B cell (primary cell): Measurements from ENCODE around the gene THNSL1. TPM values are rescaled to one million over a fixed set of nuclear protein-coding genes. Genes with fewer than 3 reads are reported as not detected.
"Not testable (repeated sequence)": the region's sequence is repeated elsewhere in the genome, so short reads cannot be mapped to it uniquely, and the experiment has no call there.

Experiments
- ATAC-seq: fragments of 200-7000 bp; cut with Tn5 transposase; one replicate; pipeline ENCODE4 v1.10.0; 2021; ENCODE audit warnings: low read depth, mild to moderate bottlenecking, moderate number of reproducible peaks, moderate library complexity
- CTCF ChIA-PET: fragments of 350-600 bp; sonication (Branson Sonifier 250); formaldehyde crosslinking; loops from one replicate; lab custom pipeline; 2021; ENCODE audit warnings: antibody characterized with exemption, inconsistent platforms; lab: Charles Lee
- POLR2A ChIA-PET: fragments of 350-600 bp; sonication (Branson Sonifier 250); formaldehyde crosslinking; loops from one replicate; lab custom pipeline; 2021; ENCODE audit warnings: antibody characterized with exemption; lab: Charles Lee
- DNase-seq: peaks from one replicate; pipeline ENCODE4 v3.0.0; 2013
- H2AFZ ChIP-seq: 2 replicates; pipeline ENCODE4 v1.6.1; 2012; ENCODE audit warnings: mild to moderate bottlenecking, low read depth, low read length; ENCODE audit not compliant: insufficient read depth, poor library complexity, severe bottlenecking
- H3K27ac ChIP-seq, 2 donors: 1 replicate in 1 of 2; 2 replicates in 1 of 2; pipeline ENCODE4 v1.5.1; 2012 to 2013; ENCODE audit warnings: low read length in 2 of 2, mild to moderate bottlenecking in 2 of 2, moderate library complexity in 1 of 2
- H3K27me3 ChIP-seq, 4 experiments: fragments of 200-600 bp in 1 of 4; sonication (generic) in 1 of 4; replicated peaks in 1 of 4; 1 replicate in 2 of 4; 2 replicates in 2 of 4; pipeline versions ENCODE4 v1.6.1 to v1.7.0; 2013 to 2016; ENCODE audit warnings: low read length in 3 of 4, mild to moderate bottlenecking in 2 of 4, mixed read lengths in 1 of 4, moderate library complexity in 1 of 4; ENCODE audit not compliant: insufficient read depth in 4 of 4, control insufficient read depth in 3 of 4; ENCODE audit errors: control extremely low read depth in 1 of 4
- H3K36me3 ChIP-seq, 2 experiments: replicated peaks in 1 of 2; 1 replicate in 1 of 2; 2 replicates in 1 of 2; pipeline versions ENCODE4 v1.6.1 to v1.7.1; 2013; ENCODE audit warnings: low read length in 1 of 2; ENCODE audit not compliant: insufficient read depth in 2 of 2, control insufficient read depth in 1 of 2; ENCODE audit errors: control extremely low read depth in 1 of 2, extremely low read depth in 1 of 2
- H3K4me1 ChIP-seq, 2 donors: fragments of 200-600 bp in 1 of 2; sonication (generic) in 1 of 2; 1 replicate in 1 of 2; 2 replicates in 1 of 2; pipeline versions ENCODE4 v1.5.1 to v1.6.1; 2013 to 2017; ENCODE audit warnings: low read length in 2 of 2; ENCODE audit not compliant: control insufficient read depth in 2 of 2, insufficient read depth in 2 of 2
- H3K4me2 ChIP-seq: replicated peaks from 2 replicates; pipeline ENCODE3; 2012; ENCODE audit warnings: mild to moderate bottlenecking, low read depth, low read length; ENCODE audit not compliant: poor library complexity, severe bottlenecking
- H3K4me3 ChIP-seq, 5 experiments: fragments of 200-600 bp in 1 of 5; sonication (generic) in 1 of 5; 1 replicate in 3 of 5; 2 replicates in 2 of 5; pipeline versions ENCODE4 v1.5.1 to v1.7.0; 2011 to 2016; ENCODE audit warnings: low read length in 4 of 5, mild to moderate bottlenecking in 4 of 5, low read depth in 2 of 5, control low read depth in 1 of 5, moderate library complexity in 1 of 5; ENCODE audit not compliant: insufficient read depth in 1 of 5; ENCODE audit errors: control extremely low read depth in 1 of 5, extremely low read depth in 1 of 5
- H3K79me2 ChIP-seq: fragments of 200-600 bp; sonication (generic); one replicate; pipeline ENCODE4 v1.6.0; 2016; ENCODE audit warnings: low read length; ENCODE audit not compliant: control insufficient read depth, insufficient read depth
- H3K9ac ChIP-seq: fragments of 200-600 bp; sonication (generic); 2 replicates; pipeline ENCODE4 v1.6.1; 2017; ENCODE audit warnings: mild to moderate bottlenecking, low read length, moderate library complexity
- H3K9me3 ChIP-seq, 3 donors: one replicate each; pipeline versions ENCODE4 v1.6.1 to v1.7.1; 2013; ENCODE audit warnings: low read length in 2 of 3; ENCODE audit not compliant: control insufficient read depth in 2 of 3, insufficient read depth in 1 of 3; ENCODE audit errors: control extremely low read depth in 1 of 3
- H4K20me1 ChIP-seq: 2 replicates; pipeline ENCODE4 v1.6.0; 2012; ENCODE audit warnings: mild to moderate bottlenecking, low read length; ENCODE audit not compliant: insufficient read depth, control insufficient read depth, poor library complexity, severe bottlenecking
- H3K27ac Mint-ChIP-seq: one replicate; pipeline ENCODE4 v1.8.0; 2021; ENCODE audit warnings: mixed read lengths
- H3K27me3 Mint-ChIP-seq: one replicate; pipeline ENCODE4 v1.8.0; 2021; ENCODE audit warnings: mixed read lengths
- H3K4me1 Mint-ChIP-seq: one replicate; pipeline ENCODE4 v1.8.0; 2021; ENCODE audit warnings: mixed read lengths
- H3K4me3 Mint-ChIP-seq: one replicate; pipeline ENCODE4 v1.8.0; 2021; ENCODE audit warnings: mixed read lengths
- H3K9me3 Mint-ChIP-seq: one replicate; pipeline ENCODE4 v1.8.0; 2022; ENCODE audit warnings: mixed read lengths; ENCODE audit not compliant: insufficient read depth
- EZH2 ChIP-seq: IDR thresholded peaks from 2 replicates; pipeline ENCODE4 v1.6.1; 2012; ENCODE audit warnings: borderline replicate concordance, low read depth, mild to moderate bottlenecking, moderate library complexity, low read length; ENCODE audit not compliant: insufficient read depth, poor library complexity, severe bottlenecking
- WGBS: methylation state at CpG from one replicate; pipeline ENCODE4 v1.1.5; 2013; ENCODE audit warnings: missing lambda C conversion rate; ENCODE audit not compliant: insufficient coverage; 5-methylcytosine and 5-hydroxymethylcytosine counted together
- intact Hi-C: fragments of 100-400 bp; cut with micrococcal nuclease; formaldehyde crosslinking; loops from one replicate; pipeline ENCODE4 v1.10.0; 2022
- polyA plus RNA-seq: library from polyadenylated mRNA; depleted of rRNA; stranded (reverse); fragments of >200 nt; gene quantifications from 2 replicates; pipeline ENCODE4 v1.2.3, GENCODE V29; 2012
- total RNA-seq, 2 donors: library from RNA; stranded (reverse); fragments of 120-200 nt in 1 of 2; gene quantifications; 1 replicate in 1 of 2; 2 replicates in 1 of 2; pipeline versions ENCODE4 v1.2.3 to v1.2.4, GENCODE V29; 2013 to 2022
- TF ChIP-seq, protein P1 (sequence below): fragments of 200-600 bp; IDR thresholded peaks from one replicate; pipeline ENCODE4 v1.8.0; 2022; ENCODE audit warnings: antibody characterized with exemption, mild to moderate bottlenecking

THNSL1 gene
- total and polyA plus RNA-seq, 2 donors (not counting 1 experiment from before 2014, with no cell fraction given): 0.72 to 4.3 TPM

DNA sequence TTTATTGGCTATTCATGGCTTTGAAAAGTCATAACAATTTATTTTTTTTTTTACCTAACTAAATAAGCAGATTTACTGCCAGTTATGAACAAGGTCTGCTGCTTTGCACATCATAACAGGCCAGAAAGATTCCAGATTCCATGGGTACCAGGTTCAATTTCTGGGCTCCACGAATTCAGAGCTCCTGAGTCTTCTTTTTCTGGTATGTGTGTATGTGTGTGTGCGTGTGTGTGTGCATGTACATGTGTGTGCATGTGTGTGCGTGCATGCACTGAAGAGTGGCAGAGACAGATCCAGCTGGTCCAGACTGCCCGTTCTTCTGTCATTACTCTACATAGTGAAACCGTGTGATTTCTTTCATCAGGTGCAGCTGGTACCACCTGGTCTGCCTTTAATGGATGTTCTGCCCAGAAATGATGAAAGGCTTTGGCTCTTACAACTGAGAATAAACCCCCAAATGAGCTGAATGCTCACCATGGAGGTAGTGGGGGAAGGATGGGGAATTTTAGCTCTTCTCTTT, 49.4 kb upstream of the THNSL1 start:
- Histone ChIP-seq H3K27me3 (no peaks in the 10 kb centered on the region), H3K36me3 (no peaks in the 10 kb centered on the region), H3K4me2 (no peak overlapping the region), H3K4me1 (peaks cover 0 to 3% of the 10 kb centered on the region in 2 donors), H3K4me3 (no peak overlapping the region), H4K20me1 (no peaks in the 10 kb centered on the region), H3K9me3 (no peaks in the 10 kb centered on the region), H3K9ac (no peak overlapping the region), H3K79me2 (no peaks in the 10 kb centered on the region), H3K27ac (no peak overlapping the region), H2AFZ (no peak overlapping the region)
- Mint-ChIP-seq H3K4me1 (peaks cover 3% of the 10 kb centered on the region), H3K27me3 (no peaks in the 10 kb centered on the region), H3K4me3 (no peak overlapping the region), H3K27ac (no peak overlapping the region), H3K9me3 (no peaks in the 10 kb centered on the region)
- DNase-seq (no peak), ATAC-seq (no peak)
- TF ChIP-seq, protein P1, sequence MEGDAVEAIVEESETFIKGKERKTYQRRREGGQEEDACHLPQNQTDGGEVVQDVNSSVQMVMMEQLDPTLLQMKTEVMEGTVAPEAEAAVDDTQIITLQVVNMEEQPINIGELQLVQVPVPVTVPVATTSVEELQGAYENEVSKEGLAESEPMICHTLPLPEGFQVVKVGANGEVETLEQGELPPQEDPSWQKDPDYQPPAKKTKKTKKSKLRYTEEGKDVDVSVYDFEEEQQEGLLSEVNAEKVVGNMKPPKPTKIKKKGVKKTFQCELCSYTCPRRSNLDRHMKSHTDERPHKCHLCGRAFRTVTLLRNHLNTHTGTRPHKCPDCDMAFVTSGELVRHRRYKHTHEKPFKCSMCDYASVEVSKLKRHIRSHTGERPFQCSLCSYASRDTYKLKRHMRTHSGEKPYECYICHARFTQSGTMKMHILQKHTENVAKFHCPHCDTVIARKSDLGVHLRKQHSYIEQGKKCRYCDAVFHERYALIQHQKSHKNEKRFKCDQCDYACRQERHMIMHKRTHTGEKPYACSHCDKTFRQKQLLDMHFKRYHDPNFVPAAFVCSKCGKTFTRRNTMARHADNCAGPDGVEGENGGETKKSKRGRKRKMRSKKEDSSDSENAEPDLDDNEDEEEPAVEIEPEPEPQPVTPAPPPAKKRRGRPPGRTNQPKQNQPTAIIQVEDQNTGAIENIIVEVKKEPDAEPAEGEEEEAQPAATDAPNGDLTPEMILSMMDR: no peak
- no peak for TF ChIP-seq EZH2
- intact Hi-C loops: no loop called here
- CTCF ChIA-PET: no interaction called here
- WGBS: 100% methylated on average over 3 of the region's 5 CpGs
- POLR2A ChIA-PET: no interaction called here

DNA sequence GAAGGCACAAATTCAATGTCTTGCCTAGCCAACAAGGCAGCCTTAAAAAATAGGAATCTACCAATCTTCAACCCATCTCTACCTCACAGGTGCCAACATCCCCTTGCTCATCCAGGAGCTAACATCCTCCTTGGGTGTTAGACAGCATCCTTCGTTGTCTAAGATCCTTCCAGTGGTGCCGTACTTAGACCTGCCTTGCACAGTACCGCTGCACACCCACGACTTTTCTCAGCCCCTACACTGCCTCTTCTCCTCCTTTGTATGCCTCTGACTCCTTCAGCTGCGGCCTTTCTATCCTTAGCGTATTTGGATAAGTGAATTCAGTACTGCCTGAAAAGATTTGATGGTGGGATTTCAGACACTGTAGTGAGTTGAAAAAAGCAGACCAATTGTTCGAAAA, 48.1 kb upstream of the THNSL1 start:
- no peak overlapping the region for H3K27ac ChIP-seq
- ATAC-seq (no peak), DNase-seq (no peak)
- ChIA-PET CTCF (no interaction called here), POLR2A (no interaction called here)
- no peaks in the 10 kb centered on the region for H3K9me3 Mint-ChIP-seq
- H3K9ac ChIP-seq: no peak overlapping the region
- no peak overlapping the region for H2AFZ ChIP-seq
- no peak overlapping the region for H3K4me3 Mint-ChIP-seq
- intact Hi-C loops: no loop called here
- no peaks in the 10 kb centered on the region for H3K27me3 ChIP-seq
- no peaks in the 10 kb centered on the region for H3K79me2 ChIP-seq
- H3K27ac Mint-ChIP-seq: no peak overlapping the region
- H3K36me3 ChIP-seq: no peaks in the 10 kb centered on the region
- no peaks in the 10 kb centered on the region for H4K20me1 ChIP-seq
- H3K4me1 Mint-ChIP-seq: peaks cover 3% of the 10 kb centered on the region
- H3K4me2 ChIP-seq: no peak overlapping the region
- no peak overlapping the region for H3K4me3 ChIP-seq
- WGBS: 100% methylated on average over 4 of the region's 7 CpGs
- H3K9me3 ChIP-seq: no peaks in the 10 kb centered on the region
- peaks cover 0 to 3% of the 10 kb centered on the region in 2 donors for H3K4me1 ChIP-seq
- TF ChIP-seq, protein P1: no peak
- no peak for TF ChIP-seq EZH2
- H3K27me3 Mint-ChIP-seq: no peaks in the 10 kb centered on the region

DNA sequence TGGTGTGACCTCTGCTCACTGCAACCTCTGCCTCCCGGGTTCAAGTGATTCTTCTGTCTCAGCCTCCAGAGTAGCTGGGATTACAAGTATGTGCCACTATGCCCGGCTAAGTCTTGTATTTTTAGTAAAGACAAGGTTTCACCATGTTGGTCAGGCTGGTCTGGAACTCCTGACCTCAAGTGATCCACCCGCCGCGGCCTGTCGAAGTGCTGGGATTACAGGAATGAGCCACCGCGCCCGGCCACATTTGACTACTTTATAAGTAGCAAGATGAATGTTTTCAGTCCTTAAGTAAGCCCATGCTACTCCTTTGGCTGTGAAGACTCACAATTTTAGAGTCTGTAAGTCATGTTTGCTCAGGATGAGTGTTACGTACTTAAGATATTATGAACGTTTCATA, 47.5 kb upstream of the THNSL1 start:
- H3K9me3 ChIP-seq, H3K4me3 Mint-ChIP-seq, H3K27me3 Mint-ChIP-seq, H3K4me1 Mint-ChIP-seq, DNase-seq, H3K27ac Mint-ChIP-seq, H3K9ac ChIP-seq, H3K9me3 Mint-ChIP-seq, H3K4me3 ChIP-seq, H3K36me3 ChIP-seq, H2AFZ ChIP-seq, intact Hi-C loops, H3K79me2 ChIP-seq, H3K4me2 ChIP-seq, H3K27me3 ChIP-seq, H3K4me1 ChIP-seq, ATAC-seq, H4K20me1 ChIP-seq, H3K27ac ChIP-seq, POLR2A ChIA-PET, CTCF ChIA-PET: not testable (repeated sequence)
- 96% methylated on average over 8 of the region's 11 CpGs for WGBS
